GM18498 (cell line): ENCODE results near the gene GCNT2.
"Not testable (repeated sequence)": the region's sequence is repeated elsewhere in the genome, so short reads cannot be mapped to it uniquely, and the experiment has no call there.

Experiments used
- ATAC-seq: cut with Tn5 transposase; IDR thresholded peaks from one replicate; pipeline ENCODE4 v1.9.1; 2021; ENCODE audit warnings: mild to moderate bottlenecking, moderate library complexity; ENCODE audit not compliant: unreplicated experiment

The GCNT2 gene

GRCh38 chr6:10658910-10659698 lies 138.0 kb downstream of the GCNT2 start:
- peak; percentile 9 for ATAC-seq

GRCh38 chr6:10659699-10660348 lies 138.7 kb downstream of the GCNT2 start:
- ATAC-seq, result peak; percentile 75

- not testable (repeated sequence) for ATAC-seq
Observed at GRCh38 chr6:10660431-10661191, 139.5 kb downstream of the GCNT2 start.

- no peak for ATAC-seq
Observed at GRCh38 chr6:10662207-10662606, 141.1 kb downstream of the GCNT2 start.

GRCh38 chr6:10662742-10663141 lies 141.6 kb downstream of the GCNT2 start:
- ATAC-seq, result no peak

- not testable (repeated sequence) for ATAC-seq
Observed at GRCh38 chr6:10665595-10665994, 144.4 kb downstream of the GCNT2 start.

GRCh38 chr6:10668126-10668917 lies 147.2 kb downstream of the GCNT2 start:
- no peak for ATAC-seq

- ATAC-seq, result no peak
Observed at GRCh38 chr6:10676403-10676802, 155.3 kb downstream of the GCNT2 start.

- no peak for ATAC-seq
Observed at GRCh38 chr6:10678456-10678855, 157.3 kb downstream of the GCNT2 start.
